Measurements from ENCODE around the gene HJV. TPM values are rescaled to one million over a fixed set of nuclear protein-coding genes. Genes with fewer than 3 reads are reported as not detected.
A peak's percentile ranks its signal among the peaks of the same experiment; 100 is the strongest.

Gene HJV
- total RNA-seq, 4 donors from 2014 or later: 274 to 585 (median 420) TPM

DNA sequence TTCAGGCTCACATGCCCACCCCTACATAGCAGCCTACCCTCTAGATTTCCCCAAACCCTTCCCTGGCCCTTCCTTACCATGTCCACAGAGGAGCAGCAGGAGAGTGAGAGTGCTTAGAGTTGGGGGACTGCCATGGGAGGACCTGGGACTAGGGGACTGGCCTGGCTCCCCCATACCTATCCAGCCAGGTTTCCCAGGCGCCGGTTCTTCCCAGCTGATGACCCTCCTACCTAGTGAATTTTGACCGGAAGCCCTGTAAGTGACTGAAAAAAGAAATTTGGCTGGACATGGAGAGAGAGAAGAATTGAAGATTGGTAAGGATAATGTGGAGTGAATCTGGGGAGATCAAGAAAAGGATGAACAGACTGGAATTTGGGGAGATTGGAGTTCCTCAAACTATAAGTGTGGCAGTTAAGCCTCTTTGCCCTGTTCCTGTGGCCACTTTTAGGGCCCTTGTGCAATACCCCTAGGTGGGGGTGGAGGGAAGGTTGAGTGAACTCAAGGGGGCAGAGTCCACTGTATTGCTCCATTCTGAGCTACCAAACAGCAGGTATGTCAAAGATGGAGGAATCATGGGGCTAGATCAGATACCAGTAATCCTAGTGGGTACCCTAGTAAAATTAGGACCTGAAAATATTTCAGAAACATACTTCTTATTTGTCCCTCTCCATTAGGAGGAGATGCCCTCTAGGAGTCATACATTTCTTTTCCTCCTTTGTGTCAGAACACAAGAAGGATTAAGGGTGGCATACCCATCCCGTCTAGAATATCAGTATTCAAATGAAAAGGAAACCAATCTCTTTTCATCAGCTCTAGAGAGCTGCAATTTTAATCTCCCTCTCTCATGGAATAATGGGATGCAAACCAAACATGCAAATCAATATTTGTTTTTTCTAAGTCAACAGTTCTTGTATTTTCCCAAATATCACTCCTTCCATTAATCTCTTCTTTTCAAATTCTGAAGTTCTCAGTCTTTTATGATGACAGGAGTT lies 1.2 kb downstream of the HJV start:
- intact Hi-C loops (cut with DNase I; ENCODE audit: low total_unique reads) (no loop called here), in situ Hi-C loops (cut with MboI; ENCODE audit: low sequenced_read_pairs in 4 of 4) (no loop called here)
- DNase-seq (peak in 1 of 2 donors; percentile 80), ATAC-seq (peak; percentile 37 to 63)
- Histone ChIP-seq H3K4me1 (peaks cover 27 to 38% of the 10 kb centered on the region in 2 donors), H3K36me3 (no peaks in the 10 kb centered on the region), H3K4me3 (peak overlapping the region; percentile 49 to 71 (median 60)), H3K27ac (peak overlapping the region; percentile 92 to 95 (median 94)), H3K9me3 (no peaks in the 10 kb centered on the region), H3K27me3 (peaks cover 0 to 3% (median 0%) of the 10 kb centered on the region in 3 donors)
- peak; percentile 40 to 66 for TF ChIP-seq POLR2A (IDR thresholded peaks at IDR 0.05)
- TF ChIP-seq, protein P1, sequence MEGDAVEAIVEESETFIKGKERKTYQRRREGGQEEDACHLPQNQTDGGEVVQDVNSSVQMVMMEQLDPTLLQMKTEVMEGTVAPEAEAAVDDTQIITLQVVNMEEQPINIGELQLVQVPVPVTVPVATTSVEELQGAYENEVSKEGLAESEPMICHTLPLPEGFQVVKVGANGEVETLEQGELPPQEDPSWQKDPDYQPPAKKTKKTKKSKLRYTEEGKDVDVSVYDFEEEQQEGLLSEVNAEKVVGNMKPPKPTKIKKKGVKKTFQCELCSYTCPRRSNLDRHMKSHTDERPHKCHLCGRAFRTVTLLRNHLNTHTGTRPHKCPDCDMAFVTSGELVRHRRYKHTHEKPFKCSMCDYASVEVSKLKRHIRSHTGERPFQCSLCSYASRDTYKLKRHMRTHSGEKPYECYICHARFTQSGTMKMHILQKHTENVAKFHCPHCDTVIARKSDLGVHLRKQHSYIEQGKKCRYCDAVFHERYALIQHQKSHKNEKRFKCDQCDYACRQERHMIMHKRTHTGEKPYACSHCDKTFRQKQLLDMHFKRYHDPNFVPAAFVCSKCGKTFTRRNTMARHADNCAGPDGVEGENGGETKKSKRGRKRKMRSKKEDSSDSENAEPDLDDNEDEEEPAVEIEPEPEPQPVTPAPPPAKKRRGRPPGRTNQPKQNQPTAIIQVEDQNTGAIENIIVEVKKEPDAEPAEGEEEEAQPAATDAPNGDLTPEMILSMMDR (IDR thresholded peaks at IDR 0.05 in 4 of 5, conservative IDR thresholded peaks at IDR 0.05 in 1 of 5): peak in 1 of 5 experiments; percentile 9

DNA sequence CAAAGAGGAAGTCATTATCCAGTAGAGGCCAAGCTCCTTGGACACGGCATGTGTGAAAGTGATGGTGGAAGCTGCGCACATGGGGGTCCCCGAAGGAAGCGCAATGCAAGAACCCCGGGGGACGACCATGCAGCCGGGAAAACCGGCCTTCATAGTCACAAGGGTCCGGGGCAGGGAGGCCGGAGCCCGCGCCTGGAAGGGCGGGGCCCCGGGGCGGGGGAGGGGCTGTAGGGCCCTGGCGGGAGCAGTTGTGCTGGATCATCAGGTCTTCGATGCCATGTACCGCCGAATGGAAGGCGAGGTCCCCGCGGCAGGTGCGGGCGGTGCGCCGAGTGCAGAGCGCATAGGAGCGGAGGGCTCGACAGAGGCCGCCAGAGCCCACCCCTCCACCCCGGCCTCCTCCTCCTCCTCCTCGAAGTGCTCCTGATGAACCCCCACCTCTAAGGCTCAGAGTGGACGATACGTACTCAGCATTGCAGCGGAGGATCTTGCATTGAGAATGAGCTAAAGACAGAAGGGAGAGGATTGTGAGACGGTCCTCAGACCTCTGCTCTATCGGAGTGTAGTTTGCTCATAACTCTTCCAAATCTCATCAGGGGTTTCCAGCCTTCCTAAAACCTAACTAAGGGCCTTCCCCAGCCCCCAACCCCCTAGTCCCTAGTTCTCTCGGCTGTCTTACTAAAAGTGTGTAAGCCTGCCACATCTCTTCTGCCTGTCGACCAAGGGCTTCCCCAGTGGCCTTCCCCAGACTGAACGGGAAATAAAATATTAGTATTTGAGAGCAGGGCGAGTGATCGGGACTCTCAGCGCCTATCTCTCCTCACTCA lies 2.1 kb downstream of the HJV start:
- peak; percentile 15 to 18 for ATAC-seq
- DNase-seq: peak in 1 of 2 donors; percentile 69
- intact Hi-C loops (cut with DNase I; ENCODE audit: low total_unique reads): no loop called here
- Histone ChIP-seq H3K9me3 (no peaks in the 10 kb centered on the region), H3K27me3 (peaks cover 0 to 3% (median 0%) of the 10 kb centered on the region in 3 donors), H3K4me3 (peak overlapping the region; percentile 49 to 71 (median 60)), H3K4me1 (peaks cover 27 to 33% of the 10 kb centered on the region in 2 donors), H3K27ac (peak overlapping the region; percentile 92 to 95 (median 94)), H3K36me3 (no peaks in the 10 kb centered on the region)
- in situ Hi-C loops (cut with MboI; ENCODE audit: low sequenced_read_pairs in 4 of 4): loop anchor here in 2 of 4 donors (10.0 kb wide), 2 partner anchors 125 to 175 kb away; partner anchors contain the start of gene NUDT17 (in 1 of the 2)
- TF ChIP-seq, protein P1 (IDR thresholded peaks at IDR 0.05 in 4 of 5, conservative IDR thresholded peaks at IDR 0.05 in 1 of 5): no peak
- TF ChIP-seq POLR2A (IDR thresholded peaks at IDR 0.05): peak; percentile 45 to 51

GRCh38 chr1:146016891-146017290 lies 4.6 kb downstream of the HJV start:
- no peak overlapping the region for H3K4me3 ChIP-seq
- peaks cover 0 to 3% (median 0%) of the 10 kb centered on the region in 3 donors for H3K27me3 ChIP-seq
- DNase-seq (no peak), ATAC-seq (no peak)
- no peaks in the 10 kb centered on the region for H3K9me3 ChIP-seq
- H3K27ac ChIP-seq: peak overlapping the region; percentile 92 to 95 (median 94)
- in situ Hi-C loops (cut with MboI; ENCODE audit: low sequenced_read_pairs in 4 of 4) (loop anchor here in 2 of 4 donors (10.0 kb wide), 2 partner anchors 122 to 172 kb away; partner anchors contain the start of gene NUDT17 (in 1 of the 2)), intact Hi-C loops (cut with DNase I; ENCODE audit: low total_unique reads) (no loop called here)
- no peak for TF ChIP-seq POLR2A (IDR thresholded peaks at IDR 0.05)
- TF ChIP-seq, protein P1 (IDR thresholded peaks at IDR 0.05 in 4 of 5, conservative IDR thresholded peaks at IDR 0.05 in 1 of 5): no peak
- H3K4me1 ChIP-seq: peaks cover 27 to 28% of the 10 kb centered on the region in 2 donors
- H3K36me3 ChIP-seq: no peaks in the 10 kb centered on the region

GRCh38 chr1:146013559-146013922 lies 8.0 kb downstream of the HJV start:
- Histone ChIP-seq H3K4me3 (no peak overlapping the region), H3K9me3 (no peaks in the 10 kb centered on the region), H3K36me3 (no peaks in the 10 kb centered on the region), H3K27me3 (no peaks in the 10 kb centered on the region), H3K4me1 (peaks cover 5 to 21% of the 10 kb centered on the region in 2 donors), H3K27ac (peak overlapping the region; percentile 7 to 40 (median 20))
- intact Hi-C loops (cut with DNase I; ENCODE audit: low total_unique reads): loop anchor here (1.0 kb wide), 2 partner anchors 36 to 168 kb away; partner anchors contain the start of gene NUDT17
- DNase-seq (no peak), ATAC-seq (peak in 1 of 2 donors; percentile 22)
- TF ChIP-seq, protein P1 (IDR thresholded peaks at IDR 0.05 in 4 of 5, conservative IDR thresholded peaks at IDR 0.05 in 1 of 5): no peak
- TF ChIP-seq POLR2A (IDR thresholded peaks at IDR 0.05): no peak
- in situ Hi-C loops (cut with MboI; ENCODE audit: low sequenced_read_pairs in 4 of 4): loop anchor here (5.0 to 10.0 kb wide), 7 partner anchors 36 to 171 kb away; partner anchors contain the start of genes NUDT17 (in 2 of the 4) and PEX11B (in 1 of the 4)
